ENCODE measurements around the gene STXBP6.

GRCh38 chr14:25001156-25001555, 48.8 kb downstream of the STXBP6 start:
- TF ChIP-seq CTCF (IDR thresholded peaks at IDR 0.05; ENCODE audit: poor library complexity, severe bottlenecking), result no peak
- TF ChIP-seq TAF1 (IDR thresholded peaks at IDR 0.05; ENCODE audit: low read depth), result no peak
- TF ChIP-seq RAD21 (conservative IDR thresholded peaks at IDR 0.05), result no peak
- TF ChIP-seq EZH2 (IDR thresholded peaks at IDR 0.05; ENCODE audit: borderline replicate concordance, insufficient read depth, low read length, poor library complexity, severe bottlenecking), result no peak
- no peak for TF ChIP-seq REST (IDR thresholded peaks at IDR 0.05; ENCODE audit: borderline replicate concordance)
- TF ChIP-seq POLR2AphosphoS5 (IDR thresholded peaks at IDR 0.05), result no peak
- TF ChIP-seq EP300 (conservative IDR thresholded peaks at IDR 0.05; ENCODE audit: poor library complexity, severe bottlenecking), result no peak

Data from neural cell (in vitro differentiated cells).